HepG2 (cell line): ENCODE measurements around the gene PASK. TPM values are rescaled to one million over a fixed set of nuclear protein-coding genes. Genes with fewer than 3 reads are reported as not detected.

Source experiments
- ARID2 ChIP-seq: sonication (generic); formaldehyde crosslinking; IDR thresholded peaks from 2 replicates; pipeline ENCODE4 v1.8.1; 2022; ENCODE audit warnings: mild to moderate bottlenecking, missing genetic modification reagents, borderline replicate concordance
- BORCS8-MEF2B ChIP-seq: sonication (generic); formaldehyde crosslinking; IDR thresholded peaks from 2 replicates; pipeline ENCODE4 v1.8.0; 2022; ENCODE audit warnings: mild to moderate bottlenecking, missing genetic modification reagents
- FOXM1 ChIP-seq: sonication (generic); formaldehyde crosslinking; IDR thresholded peaks from 2 replicates; pipeline ENCODE4 v1.5.0; 2020; ENCODE audit warnings: missing genetic modification reagents
- HDAC1 ChIP-seq: sonication (generic); formaldehyde crosslinking; IDR thresholded peaks from 2 replicates; pipeline ENCODE4 v1.5.1; 2020; ENCODE audit warnings: mild to moderate bottlenecking, missing genetic modification reagents
- JUN ChIP-seq: sonication (generic); formaldehyde crosslinking; IDR thresholded peaks from 2 replicates; pipeline ENCODE4 v1.4.0; 2020; ENCODE audit warnings: mild to moderate bottlenecking, missing genetic modification reagents
- KAT8 ChIP-seq: IDR thresholded peaks from 2 replicates; pipeline ENCODE4 v1.6.1; 2016; ENCODE audit warnings: missing genetic modification reagents, missing compliant biosample characterization
- KDM2A ChIP-seq: sonication (generic); formaldehyde crosslinking; IDR thresholded peaks from 2 replicates; pipeline ENCODE4 v1.4.0; 2020; ENCODE audit warnings: low read depth, missing genetic modification reagents, borderline replicate concordance
- KLF6 ChIP-seq: IDR thresholded peaks from 2 replicates; pipeline ENCODE4 v1.8.0; 2016; ENCODE audit warnings: missing biosample characterization, missing genetic modification reagents
- NR0B2 ChIP-seq: sonication (generic); formaldehyde crosslinking; IDR thresholded peaks from 2 replicates; pipeline ENCODE4 v1.4.0; 2020; ENCODE audit warnings: mild to moderate bottlenecking, missing genetic modification reagents
- NR2F1 ChIP-seq, 2 experiments: fragments of 450-650 bp in 1 of 2; formaldehyde crosslinking in 1 of 2; IDR thresholded peaks; 2 replicates each; pipeline versions ENCODE4 v1.5.0 to v1.6.1; 2016 to 2020; ENCODE audit warnings: mild to moderate bottlenecking in 1 of 2, missing compliant biosample characterization in 1 of 2, missing genetic modification reagents in 1 of 2, moderate library complexity in 1 of 2
- RBFOX2 ChIP-seq: fragments of 200-400 bp; formaldehyde crosslinking; IDR thresholded peaks from 2 replicates; pipeline ENCODE4 v1.6.1; 2017; ENCODE audit warnings: low read depth, mild to moderate bottlenecking, low read length
- SALL1 ChIP-seq: sonication (generic); formaldehyde crosslinking; IDR thresholded peaks from 2 replicates; pipeline ENCODE4 v1.8.0; 2022; ENCODE audit warnings: mild to moderate bottlenecking, missing genetic modification reagents
- SP2 ChIP-seq: sonication (generic); formaldehyde crosslinking; IDR thresholded peaks from 2 replicates; pipeline ENCODE4 v1.5.1; 2020; ENCODE audit warnings: mild to moderate bottlenecking, missing genetic modification reagents
- THYN1 ChIP-seq: sonication (generic); formaldehyde crosslinking; IDR thresholded peaks from 2 replicates; pipeline ENCODE4 v1.8.1; 2023; ENCODE audit warnings: low read depth, mild to moderate bottlenecking, moderate library complexity, missing genetic modification reagents, borderline replicate concordance
- ZC3H4 ChIP-seq: sonication (generic); formaldehyde crosslinking; IDR thresholded peaks from 2 replicates; pipeline ENCODE4 v1.4.0; 2020; ENCODE audit warnings: missing genetic modification reagents, borderline replicate concordance
- ZNF232 ChIP-seq: sonication (generic); formaldehyde crosslinking; IDR thresholded peaks from 2 replicates; pipeline ENCODE4 v1.4.0; 2020; ENCODE audit warnings: missing genetic modification reagents, borderline replicate concordance
- ZNF280B ChIP-seq: sonication (generic); formaldehyde crosslinking; IDR thresholded peaks from 2 replicates; pipeline ENCODE4 v1.5.0; 2020; ENCODE audit warnings: missing genetic modification reagents, mild to moderate bottlenecking, borderline replicate concordance
- ZNF337 ChIP-seq: sonication (generic); formaldehyde crosslinking; IDR thresholded peaks from 2 replicates; pipeline ENCODE4 v1.5.1; 2020; ENCODE audit warnings: missing genetic modification reagents, low read depth, mild to moderate bottlenecking, borderline replicate concordance
- ZNF34 ChIP-seq: sonication (generic); formaldehyde crosslinking; IDR thresholded peaks from 2 replicates; pipeline ENCODE4 v1.4.0; 2020; ENCODE audit warnings: mild to moderate bottlenecking, missing genetic modification reagents, borderline replicate concordance
- ZNF501 ChIP-seq: sonication (generic); formaldehyde crosslinking; IDR thresholded peaks from 2 replicates; pipeline ENCODE4 v1.5.1; 2020; ENCODE audit warnings: mild to moderate bottlenecking, moderate library complexity, missing genetic modification reagents
- ZNF709 ChIP-seq: sonication (generic); formaldehyde crosslinking; IDR thresholded peaks from 2 replicates; pipeline ENCODE4 v1.5.0; 2020; ENCODE audit warnings: mild to moderate bottlenecking, missing genetic modification reagents
- ZNF749 ChIP-seq: sonication (generic); formaldehyde crosslinking; IDR thresholded peaks from 2 replicates; pipeline ENCODE4 v1.8.0; 2022; ENCODE audit warnings: mild to moderate bottlenecking, missing genetic modification reagents, moderate library complexity, borderline replicate concordance
- ZNF761 ChIP-seq: sonication (generic); formaldehyde crosslinking; conservative IDR thresholded peaks from 2 replicates; pipeline ENCODE4 v1.4.0; 2020; ENCODE audit warnings: mild to moderate bottlenecking, missing genetic modification reagents
- ZNF780A ChIP-seq: sonication (generic); formaldehyde crosslinking; IDR thresholded peaks from 2 replicates; pipeline ENCODE4 v1.8.0; 2022; ENCODE audit warnings: mild to moderate bottlenecking, missing genetic modification reagents, moderate library complexity
- polyA plus RNA-seq, 8 experiments: library from polyadenylated mRNA; depleted of rRNA in 3 of 8; stranded (reverse) in 7 of 8; unstranded in 1 of 8; fragments of >200 nt; fragmentation: Illumina TruSeq in 4 of 8; extraction: Trizol in 4 of 8; gene quantifications; 2 replicates each; pipeline versions ENCODE4 v1.2.1 to v1.2.3, GENCODE V29; 2011 to 2016; ENCODE audit warnings: low read depth in 4 of 8, missing spikeins in 1 of 8, mixed read lengths in 1 of 8; ENCODE audit not compliant: insufficient read depth in 1 of 8
- total RNA-seq, 5 experiments: library from RNA; depleted of rRNA; stranded (reverse); fragments of >200 nt; fragmentation: Illumina TruSeq; extraction: Trizol; gene quantifications; 2 replicates each; pipeline ENCODE4 v1.2.3, GENCODE V29; 2016; ENCODE audit warnings: low read depth in 1 of 5
- TF ChIP-seq, protein P1 (sequence below): sonication (generic); formaldehyde crosslinking; IDR thresholded peaks from 2 replicates; pipeline ENCODE4 v1.8.0; 2022; ENCODE audit warnings: mild to moderate bottlenecking, missing genetic modification reagents; ENCODE audit not compliant: insufficient replicate concordance

Gene PASK
- total and polyA plus RNA-seq, 2 of the 13 experiments (the other 11 are each of a cell fraction or from before 2014, with no cell fraction given), result 6.9 to 17.0 TPM

DNA sequence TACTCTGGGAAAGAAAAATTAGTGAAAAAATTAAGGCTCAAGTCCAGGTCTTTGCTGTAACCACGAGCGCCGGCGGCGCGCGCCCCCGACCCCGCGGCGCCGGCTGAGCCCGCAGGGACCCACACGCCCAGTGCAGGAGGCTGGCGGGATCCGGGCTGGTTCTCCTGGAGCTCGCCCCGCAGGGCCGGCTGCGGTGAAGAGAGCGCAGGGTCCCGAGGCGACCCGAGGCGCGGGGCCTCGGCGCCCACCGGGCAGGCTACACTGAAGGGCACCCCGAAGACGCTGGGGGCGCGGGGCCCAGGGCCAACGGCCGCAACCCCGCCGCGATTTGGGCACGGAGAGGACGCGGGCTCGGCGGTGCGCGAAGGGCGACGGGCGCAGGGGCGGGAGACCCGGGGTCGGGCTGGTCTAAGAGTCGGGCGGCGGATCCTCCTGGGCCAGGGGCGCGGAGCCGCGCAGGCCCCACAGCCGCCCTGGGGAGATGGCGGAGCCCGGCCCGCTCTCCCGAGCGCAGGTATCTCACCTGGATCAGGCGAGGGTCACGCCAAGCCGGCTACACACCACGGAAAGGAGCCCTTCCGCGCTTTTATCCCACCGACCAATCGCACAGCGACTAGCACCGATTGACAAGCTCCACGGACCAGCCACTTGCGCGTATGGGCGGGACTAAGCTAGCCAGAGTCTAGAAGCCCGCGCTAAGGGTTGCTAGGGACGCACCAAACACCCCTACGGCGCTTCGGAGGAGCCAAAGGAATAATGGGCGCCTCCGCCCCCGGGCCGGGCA lies at the start of gene PASK (continued):
- TF ChIP-seq KLF6 (CRISPR knock-in tag) (peak; percentile 58; the same call in 1 of the 2 replicates), NR0B2 (CRISPR knock-in tag) (peak; percentile 34; the same call in 1 of the 2 replicates), ZNF709 (CRISPR knock-in tag) (peak; percentile 68), ZNF280B (CRISPR knock-in tag) (peak; percentile 63; the same call in 1 of the 2 replicates), ARID2 (CRISPR knock-in tag) (peak; percentile 64; the same call in 1 of the 2 replicates), KDM2A (CRISPR knock-in tag) (peak; percentile 58), THYN1 (no peak), ZC3H4 (no peak), SALL1 (CRISPR knock-in tag) (peak; percentile 56; the same call in 1 of the 2 replicates), NR2F1 (CRISPR knock-in tag; IDR thresholded peaks at IDR 0.05) (no peak), SP2 (CRISPR knock-in tag) (peak; percentile 99), KAT8 (CRISPR knock-in tag) (no peak; the same call in 1 of the 2 replicates), ZNF232 (CRISPR knock-in tag) (peak; percentile 73; the same call in 1 of the 2 replicates), ZNF761 (CRISPR knock-in tag) (peak; percentile 36; the same call in 1 of the 2 replicates), ZNF501 (CRISPR knock-in tag) (peak; percentile 27; the same call in 1 of the 2 replicates), ZNF34 (CRISPR knock-in tag) (peak; percentile 14; the same call in 1 of the 2 replicates), ZNF337 (CRISPR knock-in tag) (peak; percentile 94; the same call in 1 of the 2 replicates), ZNF749 (CRISPR knock-in tag) (peak; percentile 87), JUN (CRISPR knock-in tag) (no peak), ZNF780A (CRISPR knock-in tag) (no peak), HDAC1 (CRISPR knock-in tag) (peak; percentile 94), BORCS8-MEF2B (CRISPR knock-in tag) (peak; percentile 87), FOXM1 (peak; percentile 45; the same call in 1 of the 2 replicates), RBFOX2 (peak; percentile 56; the same call in 1 of the 2 replicates)
- TF ChIP-seq, protein P1, sequence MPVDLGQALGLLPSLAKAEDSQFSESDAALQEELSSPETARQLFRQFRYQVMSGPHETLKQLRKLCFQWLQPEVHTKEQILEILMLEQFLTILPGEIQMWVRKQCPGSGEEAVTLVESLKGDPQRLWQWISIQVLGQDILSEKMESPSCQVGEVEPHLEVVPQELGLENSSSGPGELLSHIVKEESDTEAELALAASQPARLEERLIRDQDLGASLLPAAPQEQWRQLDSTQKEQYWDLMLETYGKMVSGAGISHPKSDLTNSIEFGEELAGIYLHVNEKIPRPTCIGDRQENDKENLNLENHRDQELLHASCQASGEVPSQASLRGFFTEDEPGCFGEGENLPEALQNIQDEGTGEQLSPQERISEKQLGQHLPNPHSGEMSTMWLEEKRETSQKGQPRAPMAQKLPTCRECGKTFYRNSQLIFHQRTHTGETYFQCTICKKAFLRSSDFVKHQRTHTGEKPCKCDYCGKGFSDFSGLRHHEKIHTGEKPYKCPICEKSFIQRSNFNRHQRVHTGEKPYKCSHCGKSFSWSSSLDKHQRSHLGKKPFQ (CRISPR knock-in tag), result peak; percentile 74
